ENCODE data around the gene CTXN1.

The CTXN1 gene

DNA sequence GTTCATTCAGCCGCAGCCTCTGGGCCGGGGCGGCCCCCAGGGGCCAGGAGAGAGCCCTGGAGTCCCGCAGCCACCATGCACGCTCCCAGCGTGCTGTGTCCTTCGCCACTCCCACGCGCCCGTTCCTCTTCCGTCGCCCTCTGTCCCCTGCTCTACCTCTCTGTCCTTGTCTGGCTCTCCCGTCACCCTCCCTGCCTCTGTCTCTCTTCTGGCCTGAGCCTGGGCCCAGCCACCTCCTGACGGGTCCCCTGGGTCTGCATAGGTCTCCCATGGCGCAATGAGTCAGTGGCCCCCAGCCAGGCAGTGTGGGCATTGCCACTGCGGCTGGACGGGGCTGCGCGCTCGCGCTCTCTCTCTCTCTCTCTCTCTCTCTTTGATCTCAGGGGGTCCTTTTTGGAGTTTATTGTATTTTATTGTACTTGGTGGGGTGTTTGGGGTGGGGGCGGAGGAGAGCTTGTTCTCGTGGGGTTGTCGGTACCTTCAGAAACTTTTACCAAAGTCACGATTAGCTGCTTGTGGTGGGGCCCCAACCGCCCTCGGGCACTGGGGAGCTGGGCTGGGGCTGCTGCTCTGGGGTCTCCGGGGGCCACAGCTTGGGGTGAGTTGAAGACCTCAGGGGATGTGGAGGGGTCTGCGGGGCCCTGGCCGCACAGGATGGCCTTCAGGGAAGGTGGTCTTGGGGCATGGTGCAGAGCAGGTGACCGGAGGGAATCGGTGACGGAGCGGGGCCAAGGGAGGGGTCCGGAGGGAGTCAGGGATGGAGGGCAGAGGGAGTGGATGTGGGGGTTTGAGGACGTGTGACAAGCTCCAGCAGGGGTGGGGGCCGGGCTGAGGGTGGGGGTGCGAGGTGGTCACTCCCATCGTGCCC is 13.0 kb downstream of the CTXN1 start:
- no peak for DNase-seq

DNA sequence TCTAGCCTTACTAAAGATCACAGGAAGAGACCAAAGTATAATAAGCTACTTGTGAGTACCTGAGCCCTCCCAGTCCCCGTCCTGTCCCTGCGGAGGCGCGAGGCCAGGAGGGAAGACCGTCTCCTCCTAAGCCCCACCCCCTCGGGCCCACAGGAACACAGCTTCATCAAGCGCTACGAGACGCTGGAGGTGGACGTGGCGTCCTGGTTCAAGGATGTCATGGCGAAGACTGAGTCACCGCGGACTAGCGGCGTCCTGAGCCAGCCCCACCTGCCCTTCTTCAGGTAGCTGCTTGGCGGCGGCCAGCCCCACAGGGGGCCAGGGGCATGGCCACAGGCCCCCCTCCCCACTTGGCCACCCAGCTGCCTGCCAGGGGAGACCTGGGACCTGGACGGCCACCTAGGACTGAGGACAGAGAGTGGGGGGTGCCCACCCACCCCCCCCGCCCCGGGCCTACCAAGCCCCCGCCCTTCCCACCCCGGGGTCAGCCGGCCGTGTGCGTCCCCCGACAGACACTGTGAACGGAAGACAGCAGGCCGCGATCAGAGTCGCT is 13.7 kb downstream of the CTXN1 start:
- no peak for DNase-seq

DNA sequence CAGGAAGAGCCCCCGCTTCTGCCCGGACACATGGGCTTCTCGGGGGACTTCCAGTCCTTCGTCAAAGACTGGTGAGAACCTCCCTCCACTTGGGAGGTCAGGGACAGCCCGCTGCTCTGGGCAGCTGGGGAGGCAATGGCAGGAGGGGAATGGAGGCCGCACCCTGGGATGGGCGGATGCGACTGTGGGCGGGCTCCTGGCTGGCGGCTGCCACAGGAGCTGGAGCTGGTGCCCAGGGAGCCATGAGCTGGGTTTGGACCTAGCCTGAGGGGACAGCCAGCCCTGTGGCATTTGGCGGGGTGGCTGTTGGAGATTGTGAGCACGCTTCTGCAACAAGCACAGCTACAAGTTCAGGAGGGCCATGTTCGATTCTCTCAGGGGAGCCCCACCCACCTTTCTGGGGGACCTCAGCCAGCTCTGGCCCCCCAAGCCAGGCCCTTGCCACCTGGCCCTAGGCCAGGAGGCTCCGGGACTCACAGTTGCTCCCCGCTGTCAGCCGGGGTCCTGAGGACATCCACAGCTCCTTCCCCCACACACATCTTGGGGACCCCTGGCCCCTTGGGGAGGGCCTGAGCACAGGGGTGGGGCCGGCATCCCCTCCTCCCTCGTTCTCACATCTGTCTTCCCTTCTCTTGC is 14.3 kb downstream of the CTXN1 start:
- DNase-seq = no peak

DNA sequence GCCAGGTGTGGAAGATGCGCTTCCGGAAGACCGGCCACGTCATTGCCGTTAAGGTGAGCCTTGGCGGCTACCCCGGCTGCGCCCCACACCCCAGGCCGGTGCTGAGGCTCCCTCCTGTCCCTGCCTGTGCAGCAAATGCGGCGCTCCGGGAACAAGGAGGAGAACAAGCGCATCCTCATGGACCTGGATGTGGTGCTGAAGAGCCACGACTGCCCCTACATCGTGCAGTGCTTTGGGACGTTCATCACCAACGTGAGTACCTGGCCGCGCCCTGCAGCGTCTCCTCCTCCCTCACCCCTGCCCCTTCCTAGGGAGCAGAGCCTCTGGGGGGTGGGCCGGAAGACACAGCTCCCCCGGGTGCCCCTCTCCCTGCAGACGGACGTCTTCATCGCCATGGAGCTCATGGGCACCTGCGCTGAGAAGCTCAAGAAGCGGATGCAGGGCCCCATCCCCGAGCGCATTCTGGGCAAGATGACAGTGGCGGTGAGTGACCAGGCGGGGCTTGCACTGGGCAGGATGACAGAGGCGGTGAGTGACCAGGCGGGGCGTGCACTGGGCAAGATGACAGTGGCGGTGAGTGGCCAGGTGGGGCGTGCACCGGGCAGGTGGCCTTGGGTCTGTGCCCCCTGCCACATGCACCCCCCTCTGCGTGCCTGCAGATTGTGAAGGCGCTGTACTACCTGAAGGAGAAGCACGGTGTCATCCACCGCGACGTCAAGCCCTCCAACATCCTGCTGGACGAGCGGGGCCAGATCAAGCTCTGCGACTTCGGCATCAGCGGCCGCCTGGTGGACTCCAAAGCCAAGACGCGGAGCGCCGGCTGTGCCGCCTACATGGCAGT is 15.4 kb downstream of the CTXN1 start:
- no peak for DNase-seq

DNA sequence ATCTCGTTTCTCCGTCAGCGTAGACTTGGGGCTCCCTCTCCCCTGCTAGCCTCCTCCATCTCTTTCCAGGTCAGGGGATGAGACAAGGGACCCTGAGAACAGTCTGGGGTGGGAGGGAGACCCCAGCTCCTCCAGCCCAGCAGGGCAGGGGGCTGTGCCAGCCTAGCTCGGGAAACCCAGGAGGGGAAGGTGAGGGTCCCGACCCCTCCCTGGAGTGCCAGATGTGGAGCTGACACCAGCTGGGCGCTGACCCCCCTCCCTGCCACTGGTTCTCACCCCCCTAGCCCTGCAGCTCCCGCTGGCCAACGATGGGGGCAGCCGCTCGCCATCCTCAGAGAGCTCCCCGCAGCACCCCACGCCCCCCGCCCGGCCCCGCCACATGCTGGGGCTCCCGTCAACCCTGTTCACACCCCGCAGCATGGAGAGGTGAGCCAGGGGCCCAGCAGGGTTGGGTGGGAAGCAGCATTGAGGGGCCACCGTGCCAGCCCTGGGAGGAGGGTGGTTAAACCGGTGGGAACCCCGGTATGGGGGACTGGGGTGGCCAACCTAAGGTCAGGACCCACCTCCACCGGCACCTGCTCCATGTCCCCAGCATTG is 16.4 kb downstream of the CTXN1 start:
- no peak for DNase-seq

DNA sequence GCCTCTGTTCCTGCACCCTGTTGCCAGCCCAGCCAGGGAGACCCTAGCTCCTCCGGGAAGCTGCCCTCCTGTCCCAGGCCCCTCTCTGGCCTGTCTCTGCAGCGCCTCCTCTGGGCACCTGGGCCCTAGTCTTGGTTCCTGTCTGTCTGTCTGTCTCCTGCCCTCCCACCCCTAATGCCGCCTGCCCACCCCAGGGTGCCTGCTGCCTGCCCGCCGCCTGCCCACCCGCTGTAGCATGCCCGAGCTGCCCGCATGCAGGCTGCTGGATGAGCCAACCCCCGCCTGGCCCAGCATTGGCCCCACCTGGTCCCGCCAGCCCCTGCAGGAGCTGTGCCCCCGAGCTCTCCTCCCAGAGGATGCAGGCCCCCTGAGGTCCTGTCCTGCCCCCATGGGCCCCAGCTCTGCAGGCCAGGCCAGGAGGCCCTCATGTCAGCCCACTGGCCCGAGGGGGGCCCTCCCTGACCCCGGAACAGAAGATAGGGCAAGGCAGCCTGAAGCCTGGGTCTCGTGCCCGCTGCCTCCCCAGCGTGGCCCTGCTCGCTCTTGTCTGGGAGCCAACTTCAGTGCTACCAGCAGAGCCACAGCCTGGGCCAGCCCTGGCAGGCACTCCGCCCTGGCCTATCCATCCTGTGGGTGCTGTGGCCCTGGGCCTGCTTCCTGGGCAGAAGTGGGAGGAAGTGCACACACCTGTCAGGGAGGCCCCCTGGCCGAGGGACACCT is 17.0 kb downstream of the CTXN1 start:
- DNase-seq = no peak

DNA sequence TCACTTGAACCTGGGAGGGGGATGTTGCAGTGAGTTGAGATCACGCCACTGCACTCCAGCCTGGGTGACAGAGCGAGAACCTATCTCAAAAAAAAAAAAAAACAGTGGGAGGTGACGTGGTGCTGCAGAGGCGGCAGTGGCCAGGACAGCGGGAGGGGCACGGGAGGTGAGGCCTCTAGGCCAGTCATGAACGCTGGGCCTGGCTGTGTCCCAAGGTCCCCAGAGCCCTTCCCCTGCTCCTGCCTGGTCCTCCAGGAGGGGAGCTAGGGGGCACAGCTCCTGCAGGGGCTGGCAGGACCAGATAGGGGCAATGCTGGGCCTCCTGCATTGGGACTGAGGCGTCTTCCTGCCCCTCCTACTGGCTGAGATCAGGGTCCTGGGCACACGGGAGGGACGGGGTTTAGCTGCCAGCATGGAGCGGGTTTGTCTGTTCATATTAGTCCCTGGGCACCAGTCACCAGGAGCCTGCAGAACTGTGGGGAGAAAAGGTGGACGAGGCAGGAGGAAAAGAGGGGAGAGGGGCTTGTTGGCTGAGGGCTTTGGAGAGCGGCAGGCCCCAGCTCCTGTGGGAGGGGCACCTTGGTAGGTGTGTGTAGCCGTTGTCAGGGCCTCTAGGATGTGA is 17.7 kb downstream of the CTXN1 start:
- no peak for DNase-seq

DNA sequence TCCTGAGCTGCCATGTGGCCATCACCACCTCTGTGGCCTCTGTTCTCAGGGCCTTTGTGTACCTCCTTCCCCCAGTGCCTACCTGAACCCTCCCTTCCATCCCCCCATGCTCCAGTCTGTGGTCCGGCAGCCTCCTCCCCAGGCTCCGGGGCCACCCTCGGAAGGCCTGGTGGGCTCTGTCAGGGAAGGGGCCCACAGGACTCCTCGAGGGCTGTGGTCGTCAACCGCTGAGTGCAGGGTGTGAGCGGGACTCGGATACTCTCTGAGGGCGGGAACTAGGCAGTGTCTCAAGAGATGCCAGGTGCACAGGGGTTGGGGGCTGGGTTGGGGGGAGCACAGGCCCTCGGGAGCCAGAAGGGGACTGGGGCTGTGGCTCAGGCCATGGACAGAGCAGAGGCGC is 18.4 kb downstream of the CTXN1 start:
- no peak for DNase-seq

DNA sequence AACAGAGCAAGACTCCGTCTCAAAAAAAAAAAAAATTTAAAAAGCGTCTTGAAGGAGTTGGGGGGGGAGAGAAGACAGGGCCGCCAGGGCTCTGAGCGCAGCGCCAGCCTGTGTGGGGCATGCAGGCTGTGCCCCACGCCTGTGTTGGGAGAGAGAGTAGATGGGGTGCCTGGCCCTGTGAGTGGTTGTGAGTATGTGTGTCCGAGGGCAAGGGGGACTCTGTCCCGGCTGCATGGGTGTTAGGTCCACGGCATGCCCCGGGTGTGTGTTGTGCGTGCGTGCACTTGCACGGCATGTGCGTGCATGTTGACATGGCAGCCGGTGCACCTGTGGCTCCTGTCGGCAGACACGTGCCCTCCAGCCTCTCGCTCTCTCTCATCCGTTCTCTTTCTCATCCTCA is 18.8 kb downstream of the CTXN1 start:
- DNase-seq = no peak

DNA sequence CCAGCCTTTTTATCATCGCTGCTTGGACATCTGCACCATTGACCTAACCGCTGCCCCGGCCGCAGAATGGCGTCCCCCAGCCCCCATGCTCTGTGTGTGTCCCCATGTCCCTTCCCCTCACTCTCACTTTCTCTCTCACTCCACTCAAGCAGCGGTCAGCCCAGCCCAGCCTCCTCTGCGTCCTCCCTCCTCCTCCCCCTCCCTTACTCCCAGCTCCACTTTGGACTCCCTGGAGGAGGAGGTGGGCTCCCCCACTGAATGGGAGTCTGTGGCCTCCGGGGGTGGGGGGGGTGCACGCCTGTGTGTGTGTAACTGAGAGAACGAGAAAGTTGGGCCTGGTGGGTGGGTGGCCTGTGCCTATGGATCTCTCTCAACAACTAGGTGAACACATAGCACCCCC is 20.1 kb downstream of the CTXN1 start:
- no peak for DNase-seq

DNA sequence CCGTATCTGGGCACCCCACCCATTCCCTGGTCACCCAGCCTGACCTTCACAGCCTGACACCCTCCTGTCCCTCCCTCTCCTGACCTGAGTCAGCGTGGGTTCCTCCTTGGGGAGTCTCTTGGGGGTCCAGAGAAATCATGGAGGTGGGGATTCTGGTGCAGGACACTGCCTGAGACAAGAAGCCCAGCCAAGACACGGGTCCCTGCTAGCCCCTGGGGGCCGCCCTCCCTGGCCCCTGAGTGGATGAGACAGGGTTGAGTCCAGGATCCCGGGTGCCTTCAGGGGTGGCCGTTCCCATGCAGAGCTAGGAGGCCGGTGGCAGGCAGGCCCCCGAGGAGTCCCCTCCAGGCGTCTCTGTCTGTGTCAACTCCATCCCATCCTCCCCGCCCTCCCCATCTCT is 20.7 kb downstream of the CTXN1 start:
- DNase-seq = no peak

DNA sequence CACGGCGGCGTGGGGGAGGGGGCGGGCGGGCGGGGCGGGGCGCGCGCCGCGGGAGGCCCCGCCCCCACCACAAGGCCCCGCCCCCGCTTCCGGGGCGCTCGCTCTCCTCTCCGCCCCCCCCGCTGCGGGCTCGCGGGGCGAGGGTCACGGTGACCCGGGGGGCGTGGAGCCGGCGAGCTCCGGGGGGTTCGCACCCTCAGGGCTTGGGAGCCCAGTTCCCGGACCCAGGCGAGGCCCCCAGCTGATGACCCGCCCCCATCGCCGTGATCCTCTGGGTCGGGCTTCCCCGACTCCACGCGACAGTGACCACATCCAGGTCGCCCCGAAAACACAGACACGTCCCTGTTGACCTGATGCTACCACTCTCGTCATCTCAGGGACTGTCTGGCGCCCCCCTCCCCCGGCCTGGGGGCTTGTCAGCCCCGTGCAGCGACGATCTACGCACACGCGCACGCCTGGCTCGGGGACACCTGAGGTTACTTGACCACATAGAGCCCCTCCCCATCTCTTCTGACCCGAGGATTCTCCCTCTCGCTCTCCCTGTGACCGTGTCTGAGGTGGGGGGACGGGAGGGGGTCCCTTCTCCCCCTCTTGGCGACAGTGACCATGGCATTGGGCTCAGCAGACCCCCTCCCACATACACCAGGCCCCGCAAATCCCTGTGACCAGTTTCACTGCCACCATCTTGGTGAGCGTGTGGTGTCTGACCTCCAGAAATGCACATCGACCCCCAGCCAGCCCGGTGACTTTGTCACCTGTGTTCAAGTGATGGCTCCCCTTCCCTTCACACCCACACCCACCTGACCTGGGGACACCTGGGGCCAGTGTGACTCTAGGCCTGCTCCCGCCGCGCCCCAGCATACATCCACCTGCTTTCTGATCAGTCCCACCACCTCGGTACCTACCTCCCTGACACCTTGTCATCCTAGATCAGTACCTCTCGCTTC is 21.6 kb downstream of the CTXN1 start:
- DNase-seq = peak; percentile 65 to 77 (median 70)

DNA sequence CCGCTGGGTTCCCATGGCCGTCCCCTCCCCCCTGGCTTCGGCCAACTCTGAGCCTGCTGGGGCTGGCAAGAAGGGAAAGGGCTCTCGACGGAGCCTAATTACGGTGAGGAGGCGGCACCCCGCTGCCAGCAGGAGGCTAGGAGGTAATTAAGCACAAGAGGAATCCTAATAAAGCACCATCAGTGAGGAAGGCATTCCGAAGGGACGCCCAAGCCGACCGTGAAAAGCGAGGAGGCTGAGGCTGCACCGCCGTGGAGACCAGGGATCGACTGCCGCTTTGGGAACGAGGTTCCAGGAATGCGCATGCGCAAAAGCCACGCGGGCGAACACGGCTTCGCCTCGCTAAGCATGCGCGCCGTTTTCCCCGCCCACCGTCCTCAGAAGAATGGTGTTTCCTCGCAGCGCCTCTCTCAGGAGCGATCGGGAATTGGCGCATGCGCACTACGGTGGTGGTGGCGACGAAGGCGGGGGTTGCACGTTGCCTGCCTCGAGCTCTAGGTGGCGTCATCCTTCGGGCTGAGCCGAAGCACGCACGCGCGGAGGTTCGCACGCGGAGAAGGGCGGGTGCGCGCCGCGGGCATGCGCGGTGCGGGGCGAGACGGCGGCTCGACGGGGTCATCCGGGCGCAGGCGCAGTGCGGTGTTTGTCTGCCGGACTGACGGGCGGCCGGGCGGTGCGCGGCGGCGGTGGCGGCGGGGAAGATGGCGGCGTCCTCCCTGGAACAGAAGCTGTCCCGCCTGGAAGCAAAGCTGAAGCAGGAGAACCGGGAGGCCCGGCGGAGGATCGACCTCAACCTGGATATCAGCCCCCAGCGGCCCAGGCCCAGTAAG is 22.5 kb downstream of the CTXN1 start, which contains the start of gene MAP2K7:
MAP2K7 (plus strand) TSS at position 634 of the 830 bp plus-strand sequence; CDS start at position 702, 68 bp downstream.
- DNase-seq = peak; percentile 100

DNA sequence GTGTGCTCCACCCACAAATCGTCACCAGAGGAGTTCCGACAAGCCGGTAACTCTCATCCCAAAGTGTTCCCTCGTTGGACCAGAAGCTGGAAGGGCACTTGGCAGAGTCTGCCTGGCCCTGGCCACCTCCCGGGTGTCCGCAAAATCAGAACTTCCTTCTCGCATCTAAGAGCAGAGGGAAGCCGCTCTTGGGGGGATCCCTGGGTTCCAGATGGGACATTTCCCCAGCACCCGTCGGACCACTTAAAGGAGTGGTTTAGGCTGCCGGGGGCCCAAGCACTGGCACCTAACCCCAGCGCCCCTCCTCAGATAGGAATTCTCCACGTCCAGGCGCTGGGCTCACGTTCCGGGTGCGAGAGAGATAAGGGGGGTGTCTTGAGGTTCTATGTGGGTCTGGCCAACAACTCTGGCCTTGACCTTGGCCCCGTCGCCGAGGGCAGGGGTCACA is 23.1 kb downstream of the CTXN1 start:
- no peak for DNase-seq

DNA sequence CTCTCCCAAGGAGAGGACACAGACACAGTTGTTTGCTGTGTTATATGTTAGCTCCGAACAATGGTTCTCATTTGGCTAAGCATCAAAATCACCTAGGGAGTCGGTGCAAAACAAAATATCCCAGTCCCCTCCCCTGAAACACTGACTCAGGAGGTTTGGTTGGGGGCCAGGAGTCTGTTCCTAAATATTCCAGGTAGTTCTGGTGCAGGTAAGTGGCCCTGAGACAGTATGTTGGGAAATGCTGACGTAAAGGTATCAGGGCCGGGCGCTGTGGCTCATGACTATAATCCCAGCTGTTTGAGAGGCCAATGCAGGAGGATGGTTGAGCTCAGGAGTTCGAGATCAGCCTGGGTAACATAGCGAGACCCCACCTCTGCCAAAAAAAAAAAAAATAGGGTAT is 24.6 kb downstream of the CTXN1 start:
- no peak for DNase-seq

DNA sequence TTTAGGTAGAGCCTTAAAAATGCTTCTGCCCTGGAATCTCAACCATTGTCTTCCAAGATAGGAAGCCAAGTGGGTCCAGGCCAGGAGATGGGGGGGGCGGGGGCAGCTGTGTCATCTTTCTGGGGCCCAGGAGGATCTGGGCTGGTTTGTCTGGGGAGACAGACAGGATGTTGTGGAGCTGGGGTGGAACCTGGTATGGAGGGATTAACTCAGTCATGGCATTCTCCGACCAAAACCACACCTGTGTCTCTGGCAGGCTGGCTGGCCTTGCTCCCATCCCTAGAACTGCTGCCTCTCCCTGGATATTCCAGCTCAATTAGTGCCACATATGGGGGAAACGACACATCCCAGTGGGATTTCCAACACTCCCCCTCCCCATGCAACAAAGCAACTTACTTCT is 25.0 kb downstream of the CTXN1 start:
- DNase-seq = no peak

DNA sequence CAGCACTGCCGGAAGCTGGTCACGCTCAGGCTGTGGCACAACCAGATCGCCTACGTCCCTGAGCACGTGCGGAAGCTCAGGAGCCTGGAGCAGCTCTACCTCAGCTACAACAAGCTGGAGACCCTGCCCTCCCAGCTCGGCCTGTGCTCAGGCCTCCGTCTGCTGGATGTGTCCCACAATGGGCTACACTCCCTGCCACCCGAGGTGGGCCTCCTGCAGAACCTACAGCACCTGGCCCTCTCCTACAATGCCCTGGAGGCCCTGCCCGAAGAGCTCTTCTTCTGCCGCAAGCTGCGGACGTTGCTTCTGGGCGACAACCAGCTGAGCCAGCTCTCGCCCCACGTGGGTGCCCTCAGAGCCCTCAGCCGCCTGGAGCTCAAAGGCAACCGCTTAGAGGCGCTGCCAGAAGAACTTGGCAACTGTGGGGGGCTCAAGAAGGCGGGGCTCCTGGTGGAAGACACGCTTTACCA is 25.5 kb downstream of the CTXN1 start:
- DNase-seq = no peak

DNA sequence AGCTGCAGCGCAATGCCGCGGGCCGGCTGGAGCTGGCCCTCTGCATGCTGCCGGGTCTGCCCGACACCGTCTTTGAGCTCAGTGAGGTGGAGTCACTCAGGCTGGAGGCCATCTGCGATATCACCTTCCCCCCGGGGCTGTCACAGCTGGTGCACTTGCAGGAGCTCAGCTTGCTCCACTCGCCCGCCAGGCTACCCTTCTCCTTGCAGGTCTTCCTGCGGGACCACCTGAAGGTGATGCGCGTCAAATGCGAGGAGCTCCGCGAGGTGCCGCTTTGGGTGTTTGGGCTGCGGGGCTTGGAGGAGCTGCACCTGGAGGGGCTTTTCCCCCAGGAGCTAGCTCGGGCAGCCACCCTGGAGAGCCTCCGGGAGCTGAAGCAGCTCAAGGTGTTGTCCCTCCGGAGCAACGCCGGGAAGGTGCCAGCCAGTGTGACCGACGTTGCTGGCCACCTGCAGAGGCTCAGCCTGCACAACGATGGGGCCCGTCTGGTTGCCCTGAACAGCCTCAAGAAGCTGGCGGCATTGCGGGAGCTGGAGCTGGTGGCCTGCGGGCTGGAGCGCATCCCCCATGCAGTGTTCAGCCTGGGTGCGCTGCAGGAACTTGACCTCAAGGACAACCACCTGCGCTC is 26.1 kb downstream of the CTXN1 start:
- DNase-seq = no peak

DNA sequence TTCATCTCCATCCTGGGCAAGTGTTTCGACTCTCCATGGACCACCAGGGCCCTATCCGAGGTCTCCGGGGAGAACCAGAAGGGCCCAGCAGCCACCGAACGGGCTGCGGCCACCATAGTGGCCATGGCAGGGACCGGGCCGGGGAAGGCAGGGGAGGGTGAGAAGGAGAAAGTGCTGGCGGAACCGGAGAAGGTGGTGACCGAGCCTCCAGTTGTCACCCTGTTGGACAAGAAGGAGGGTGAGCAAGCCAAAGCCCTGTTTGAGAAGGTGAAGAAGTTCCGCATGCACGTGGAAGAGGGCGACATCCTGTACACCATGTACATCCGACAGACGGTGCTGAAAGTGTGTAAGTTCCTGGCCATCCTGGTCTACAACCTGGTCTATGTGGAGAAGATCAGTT is 27.0 kb downstream of the CTXN1 start:
- no peak for DNase-seq
